GM19099 (cell line): ENCODE data around the gene TIA1.

Source experiments
- POLR2A ChIP-seq: IDR thresholded peaks from 3 replicates; pipeline ENCODE4 v1.6.1; 2011; ENCODE audit warnings: low read depth; ENCODE audit not compliant: insufficient read length; ENCODE audit errors: extremely low read depth

The TIA1 gene

DNA sequence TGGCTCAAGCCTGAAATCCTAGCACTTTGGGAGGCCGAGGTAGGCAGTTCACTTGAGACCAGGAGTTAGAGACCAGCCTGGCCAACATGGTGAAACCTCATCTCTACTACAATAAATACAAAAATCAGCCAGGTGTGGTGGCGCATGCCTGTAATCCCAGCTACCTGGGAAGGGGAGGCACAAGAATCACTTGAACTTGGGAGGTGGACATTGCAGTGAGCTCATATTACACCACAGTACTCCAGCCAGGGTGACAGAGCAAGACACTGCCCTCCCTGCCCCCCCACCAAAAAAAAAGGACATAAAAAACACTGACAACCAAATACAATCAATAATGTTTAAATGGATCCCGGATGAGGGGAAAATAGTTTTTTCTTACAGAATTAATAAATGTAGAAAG, 7.8 kb downstream of the TIA1 start:
- no peak for TF ChIP-seq POLR2A

DNA sequence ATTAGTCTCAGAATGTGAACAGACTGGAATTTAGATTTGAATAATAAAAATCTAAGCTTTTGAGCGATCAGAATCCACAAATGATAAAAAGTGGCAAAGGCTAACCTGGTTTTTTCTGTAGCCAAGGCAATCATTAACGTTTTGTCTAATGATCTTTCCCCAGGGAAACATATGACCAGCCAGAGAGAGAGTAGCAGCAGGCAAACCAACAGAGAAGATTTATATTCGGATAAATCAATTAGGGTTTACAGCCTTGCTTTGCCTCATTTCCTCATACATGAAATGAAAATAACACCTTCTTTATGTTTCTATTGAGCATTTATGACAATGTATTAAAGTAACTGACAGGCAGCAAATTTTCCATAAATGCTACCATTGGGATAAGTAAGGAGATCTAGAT, 14.5 kb downstream of the TIA1 start:
- no peak for TF ChIP-seq POLR2A

DNA sequence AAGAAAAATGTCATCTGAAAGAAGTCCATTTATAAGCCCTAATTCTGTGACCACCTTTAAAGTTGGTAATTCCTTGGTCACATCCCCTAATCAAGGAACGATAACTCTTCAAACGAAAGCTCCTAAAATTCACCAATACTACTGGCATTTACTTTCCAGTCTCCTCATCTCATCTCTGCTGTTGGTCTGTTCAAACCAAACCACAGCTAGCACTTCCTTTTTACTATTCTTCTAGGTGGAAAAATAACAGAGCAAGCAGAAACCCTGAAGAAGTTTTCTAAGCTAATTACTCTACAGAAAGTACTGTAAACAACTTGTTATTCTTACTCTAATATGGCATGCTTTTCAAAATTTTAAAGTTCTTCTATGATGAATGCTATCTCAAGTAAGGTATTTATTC, 21.6 kb downstream of the TIA1 start:
- TF ChIP-seq POLR2A: no peak

DNA sequence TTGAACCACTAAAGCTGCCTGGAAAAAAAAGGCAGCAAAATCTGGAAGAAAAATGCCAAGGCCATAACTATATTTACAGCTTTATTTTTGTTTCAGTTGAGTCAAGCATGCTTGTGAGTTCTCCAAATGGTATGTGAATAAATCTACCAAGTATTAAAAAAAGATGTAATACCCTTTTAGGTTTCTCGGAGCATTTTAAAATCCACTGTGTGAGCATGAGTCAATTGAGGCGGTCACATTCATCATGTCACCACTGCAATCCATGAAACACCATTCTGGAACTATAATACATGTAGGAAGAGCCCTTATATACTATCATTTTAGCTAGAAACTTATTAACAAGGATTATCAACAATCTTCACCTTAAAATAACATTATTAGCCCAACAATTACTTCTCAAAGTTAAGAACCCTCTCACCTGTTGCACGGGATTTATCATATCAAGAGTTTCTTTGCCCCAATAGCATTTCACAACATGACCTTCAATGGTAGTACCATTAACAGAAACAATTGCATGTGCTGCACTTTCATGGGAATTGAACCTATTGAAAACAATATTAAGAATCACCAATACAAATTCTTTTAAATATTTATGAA, 33.4 kb downstream of the TIA1 start:
- no peak for TF ChIP-seq POLR2A

DNA sequence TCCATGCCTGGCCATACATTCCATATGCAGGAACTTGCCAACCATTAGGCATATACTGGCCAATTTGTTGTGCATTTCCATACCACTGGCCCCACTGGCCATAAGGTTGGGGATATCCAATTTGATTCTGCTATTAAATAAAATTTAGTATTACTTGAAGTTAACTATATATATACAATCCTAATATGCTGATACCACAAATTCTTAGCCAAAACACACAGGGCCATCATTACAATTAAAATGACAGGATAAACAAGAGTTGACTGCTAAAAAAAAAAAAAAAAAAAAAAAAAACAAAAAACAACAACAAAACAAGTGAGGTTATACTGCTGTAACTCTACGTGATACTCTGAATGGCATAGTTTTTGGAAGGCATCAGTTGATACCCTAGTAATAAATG, 34.1 kb downstream of the TIA1 start:
- no peak for TF ChIP-seq POLR2A

DNA sequence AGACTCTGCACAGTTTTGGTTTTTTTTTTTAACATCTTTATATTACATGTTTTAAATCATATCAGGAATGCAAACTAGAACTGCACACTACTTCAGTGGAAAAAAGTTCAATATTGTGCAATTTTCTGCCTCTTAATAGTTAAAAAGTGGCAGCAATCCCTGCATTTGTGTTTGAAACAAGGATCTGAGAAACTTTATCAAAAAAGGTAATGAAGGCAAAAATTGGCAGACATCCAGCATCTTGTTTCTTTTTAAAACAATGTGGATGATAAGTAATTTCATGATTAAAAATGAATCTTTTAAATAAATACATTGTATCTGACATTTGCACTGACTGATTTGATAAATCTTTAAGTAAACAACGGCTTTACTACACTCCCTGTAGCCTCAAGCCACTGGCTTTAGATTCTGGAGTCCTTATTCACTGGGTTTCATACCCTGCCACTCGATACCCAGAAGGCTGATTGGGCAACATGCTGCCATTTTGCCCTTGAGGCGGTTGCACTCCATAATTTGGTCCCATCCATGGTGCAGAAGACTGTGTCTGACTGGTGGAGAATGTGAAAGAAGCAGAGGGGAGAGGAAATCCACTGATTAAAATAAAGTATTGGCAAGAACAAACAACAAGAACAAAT, 36.0 kb downstream of the TIA1 start:
- TF ChIP-seq POLR2A: no peak

DNA sequence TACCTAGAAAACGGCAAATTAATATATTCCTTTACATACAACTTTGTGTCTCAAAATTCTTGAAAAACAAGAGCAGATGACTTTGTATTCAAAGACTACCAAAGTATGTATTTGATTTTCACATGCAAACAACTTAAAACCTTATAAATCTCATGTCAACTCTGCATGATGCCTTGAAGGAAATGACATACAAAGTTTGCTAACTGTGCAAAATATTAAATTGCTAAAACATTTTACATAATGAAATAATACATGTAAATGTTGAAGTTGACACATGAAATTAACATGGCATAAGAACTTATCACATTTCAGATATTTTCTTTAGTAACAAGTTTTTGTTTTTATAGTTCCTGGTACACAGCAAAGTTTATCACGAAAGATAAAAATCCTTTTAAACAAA, 36.8 kb downstream of the TIA1 start:
- no peak for TF ChIP-seq POLR2A

DNA sequence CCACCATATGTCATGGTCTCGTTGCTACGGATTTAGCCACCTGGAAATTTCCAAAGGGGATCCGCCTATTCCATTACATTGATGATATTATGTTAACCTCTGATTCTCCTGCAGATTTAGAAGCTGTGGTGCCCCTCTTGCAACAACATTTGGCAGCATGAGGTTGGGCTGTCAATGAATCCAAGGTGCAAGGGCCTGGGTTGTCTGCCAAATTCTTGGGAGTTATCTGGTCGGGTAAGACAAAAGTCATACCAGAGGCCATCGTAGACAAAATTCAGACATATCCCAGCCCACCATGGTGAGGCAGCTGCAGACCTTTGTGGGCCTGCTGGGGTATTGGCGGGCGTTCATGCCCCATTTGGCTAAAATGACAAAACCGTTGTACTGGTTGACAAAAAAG, 44.0 kb downstream of the TIA1 start:
- no peak for TF ChIP-seq POLR2A

DNA sequence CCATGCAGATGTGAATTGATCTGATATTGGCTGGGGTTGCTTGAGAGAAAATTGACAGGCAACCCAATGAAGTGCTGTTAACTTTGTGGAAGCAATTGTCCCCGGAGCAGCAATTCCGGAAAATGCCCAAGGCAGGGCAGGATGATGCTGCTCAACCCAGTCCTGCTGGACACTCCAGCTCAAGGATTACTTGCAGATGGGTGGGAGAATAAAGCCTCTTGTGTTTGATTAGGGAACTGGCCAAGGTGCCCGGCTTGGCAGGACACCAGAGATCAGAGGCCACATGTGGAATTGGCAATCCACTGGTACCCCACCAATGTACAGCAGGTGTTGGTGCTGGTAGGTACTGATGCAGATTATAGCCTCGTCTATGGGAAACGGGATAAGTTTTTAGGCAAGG, 45.3 kb downstream of the TIA1 start:
- no peak for TF ChIP-seq POLR2A

DNA sequence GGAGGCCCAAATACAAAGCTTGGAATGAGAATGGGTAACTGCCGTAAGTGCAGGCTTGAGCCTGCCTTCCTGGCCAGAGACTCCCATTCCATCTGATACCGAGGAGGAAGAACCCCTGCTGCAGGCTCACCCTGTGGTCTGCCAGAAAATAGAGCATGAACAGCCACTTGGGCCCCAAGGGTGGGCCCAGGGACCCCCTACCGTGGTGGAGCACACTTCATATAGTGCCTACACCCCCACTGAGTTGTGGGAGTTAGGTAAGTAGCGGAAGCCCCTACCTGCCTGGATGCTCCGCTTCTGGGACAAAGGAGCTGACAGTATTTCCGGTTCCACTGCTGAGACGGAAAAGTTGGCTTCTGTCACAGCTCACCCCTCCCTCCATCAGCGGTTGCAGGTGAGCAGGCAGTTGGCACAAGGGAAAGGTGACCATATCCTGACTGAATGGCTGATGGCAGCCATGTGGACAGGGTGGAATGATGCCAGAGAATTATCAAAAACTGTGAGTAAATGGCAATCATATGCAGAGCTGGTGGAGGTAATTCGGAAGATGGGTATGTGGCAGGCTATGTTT, 46.1 kb downstream of the TIA1 start:
- no peak for TF ChIP-seq POLR2A

DNA sequence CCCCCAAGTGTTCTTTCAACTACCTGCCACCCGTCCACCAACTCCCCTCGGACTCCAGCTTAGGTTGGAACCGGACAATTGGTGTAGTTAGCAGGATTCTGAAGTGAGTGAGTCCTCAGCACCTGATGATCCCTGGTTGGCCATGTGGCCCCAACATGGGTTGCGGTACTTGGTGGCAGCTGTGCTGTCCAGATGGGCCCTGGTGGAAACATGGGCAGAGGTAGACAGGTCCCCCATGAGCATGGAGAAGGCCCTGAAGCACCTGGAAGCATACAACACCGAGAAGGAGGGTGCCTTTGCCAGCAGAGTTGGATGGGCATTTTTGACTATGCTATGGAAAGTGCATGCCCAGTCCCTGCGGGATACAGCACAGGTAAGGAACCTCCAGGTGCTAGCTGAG, 46.6 kb downstream of the TIA1 start:
- no peak for TF ChIP-seq POLR2A

DNA sequence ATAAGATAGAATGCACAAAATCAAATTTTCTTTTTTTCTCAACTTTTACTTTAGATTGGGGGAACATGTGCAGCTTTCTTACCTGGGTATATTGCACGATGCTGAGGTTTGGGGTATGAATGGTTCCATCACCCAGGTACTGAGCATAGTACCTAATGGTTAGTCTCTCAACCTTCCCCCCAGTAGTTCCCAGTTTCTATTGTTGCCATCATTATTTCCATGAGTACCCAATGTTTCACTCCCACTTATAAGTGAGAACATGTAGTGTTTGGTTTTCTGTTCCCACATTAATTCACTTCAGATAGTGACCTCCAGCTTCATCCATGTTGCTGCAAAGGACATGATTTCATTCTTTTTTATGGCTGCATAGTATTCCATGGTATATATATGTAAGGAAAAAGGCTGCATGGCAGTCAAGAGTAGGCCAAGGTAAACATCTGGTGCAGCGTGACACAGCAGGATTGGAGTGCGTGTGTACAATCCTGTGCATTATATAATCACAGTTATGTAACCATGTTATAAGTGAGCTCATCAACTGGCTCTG, 47.1 kb downstream of the TIA1 start:
- no peak for TF ChIP-seq POLR2A

DNA sequence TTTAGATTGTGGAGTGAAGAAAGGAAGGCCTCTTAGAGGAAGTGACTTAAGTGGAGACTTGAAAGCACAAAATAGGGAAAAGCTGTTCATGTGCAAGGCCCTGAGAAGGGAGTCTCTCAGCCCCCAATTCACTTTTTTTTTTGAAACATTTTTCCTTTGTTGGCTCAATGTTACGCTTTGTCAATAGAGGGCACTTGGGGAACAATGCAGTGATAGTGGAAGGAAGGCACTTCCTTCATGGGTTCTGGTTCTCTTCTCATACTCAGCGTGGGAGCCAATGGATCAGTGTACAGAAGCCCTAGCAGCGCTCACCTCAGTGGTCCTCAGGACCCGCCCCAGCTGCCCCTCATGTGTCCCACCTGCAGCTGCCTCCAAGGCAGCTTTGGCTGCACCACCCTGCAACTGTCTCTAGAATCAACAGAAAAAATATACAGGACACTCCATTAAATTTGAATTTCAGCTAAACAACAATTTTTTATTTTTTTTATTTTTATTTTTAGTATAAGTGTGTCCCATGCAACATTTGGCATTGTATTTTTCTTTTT, 49.0 kb downstream of the TIA1 start:
- no peak for TF ChIP-seq POLR2A

DNA sequence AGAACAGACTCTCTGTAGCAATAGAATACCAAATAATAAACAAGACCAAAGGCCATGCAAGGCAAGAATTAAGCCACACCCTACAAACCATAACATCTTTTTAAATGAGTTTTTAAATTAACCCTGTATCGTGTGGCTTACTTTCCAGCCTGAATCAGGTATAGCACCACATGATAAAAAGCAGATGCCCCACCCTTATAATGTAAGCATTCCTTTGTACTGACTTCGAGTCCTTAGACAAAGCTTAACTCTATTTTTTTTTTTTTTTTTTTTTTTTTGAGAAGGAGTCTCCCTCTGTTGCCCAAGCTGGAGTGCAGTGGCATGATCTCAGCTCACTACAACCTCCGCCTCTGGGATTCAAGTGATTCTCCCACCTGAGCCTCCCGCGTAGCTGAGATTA, 55.9 kb downstream of the TIA1 start:
- no peak for TF ChIP-seq POLR2A

DNA sequence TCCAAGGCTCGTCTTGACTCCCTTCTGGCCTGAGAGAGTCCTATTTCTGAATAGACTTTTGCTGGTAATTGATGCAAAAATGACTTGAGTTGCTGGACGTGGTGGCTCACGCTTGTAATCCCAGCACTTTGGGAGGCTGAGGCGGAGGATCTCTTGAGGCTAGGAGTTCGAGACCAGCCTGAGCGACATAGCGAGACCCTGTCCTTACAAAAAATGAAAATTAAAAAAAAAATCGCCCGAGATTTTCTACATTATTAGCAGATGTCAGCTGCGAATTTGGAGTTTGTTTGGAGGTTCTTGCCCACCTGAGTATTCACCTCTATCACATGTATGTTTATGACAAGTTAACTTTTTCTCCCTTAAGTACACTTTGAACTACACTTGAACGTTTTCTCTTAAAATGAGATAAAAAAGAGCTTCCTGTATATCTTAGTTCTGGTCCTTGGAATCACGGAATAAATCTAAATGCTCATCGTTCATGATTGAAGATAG, 57.1 kb downstream of the TIA1 start:
- no peak for TF ChIP-seq POLR2A
